ENCODE results near the gene GDPD4.
A peak's percentile ranks its signal among the peaks of the same experiment; 100 is the strongest.

The GDPD4 gene, protein sequence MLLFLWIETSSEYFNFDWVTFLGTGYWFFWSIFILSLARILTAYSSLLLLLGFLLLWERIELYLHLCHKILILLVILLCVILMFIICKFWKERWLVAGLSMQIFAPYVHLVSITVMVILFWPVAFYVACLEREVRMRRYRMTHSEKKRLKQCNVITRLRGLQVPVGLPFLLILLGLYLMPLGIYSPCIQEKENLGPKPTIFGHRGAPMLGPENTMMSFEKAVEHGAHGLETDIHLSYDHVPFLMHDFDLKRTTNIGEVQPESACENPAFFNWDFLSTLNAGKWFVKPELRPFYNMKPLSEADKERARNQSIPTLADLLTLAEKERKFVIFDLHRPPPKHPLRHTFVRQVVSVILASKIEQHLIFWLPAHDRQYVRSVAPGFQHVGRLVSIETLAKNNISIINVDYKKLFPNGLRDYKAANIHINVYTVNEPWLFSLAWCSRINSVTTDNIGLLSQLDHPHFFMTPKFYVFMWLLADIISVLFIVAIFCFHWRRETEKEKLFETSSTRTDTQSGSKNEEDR

GRCh38 chr11:77301510-77301909 is at the start of gene GDPD4:
GDPD4 (minus strand) TSS chr11:77301686; CDS start chr11:77285137, 16,549 bp downstream.
- no peak for DNase-seq (ENCODE audit: low read depth)

DNA sequence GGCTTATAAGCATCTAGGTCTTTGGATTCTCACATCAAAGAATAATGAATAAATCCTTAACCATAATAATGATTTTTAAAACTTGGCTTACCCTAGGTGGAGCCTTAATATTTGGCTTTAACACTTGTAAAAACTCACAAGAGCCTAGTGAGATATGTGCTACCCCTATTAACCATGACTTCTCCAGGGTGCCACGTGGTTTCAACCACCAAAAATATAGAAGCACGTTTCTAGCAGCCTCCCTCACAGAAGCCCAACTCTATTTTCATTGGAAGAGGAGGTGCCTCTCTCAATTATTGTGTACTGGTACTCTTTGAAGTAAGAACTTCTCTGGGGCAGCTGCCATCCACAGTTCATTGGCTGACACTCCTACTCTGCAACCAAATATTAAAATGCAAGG is 46.5 kb upstream of the GDPD4 start:
- DNase-seq (ENCODE audit: low read depth): no peak

DNA sequence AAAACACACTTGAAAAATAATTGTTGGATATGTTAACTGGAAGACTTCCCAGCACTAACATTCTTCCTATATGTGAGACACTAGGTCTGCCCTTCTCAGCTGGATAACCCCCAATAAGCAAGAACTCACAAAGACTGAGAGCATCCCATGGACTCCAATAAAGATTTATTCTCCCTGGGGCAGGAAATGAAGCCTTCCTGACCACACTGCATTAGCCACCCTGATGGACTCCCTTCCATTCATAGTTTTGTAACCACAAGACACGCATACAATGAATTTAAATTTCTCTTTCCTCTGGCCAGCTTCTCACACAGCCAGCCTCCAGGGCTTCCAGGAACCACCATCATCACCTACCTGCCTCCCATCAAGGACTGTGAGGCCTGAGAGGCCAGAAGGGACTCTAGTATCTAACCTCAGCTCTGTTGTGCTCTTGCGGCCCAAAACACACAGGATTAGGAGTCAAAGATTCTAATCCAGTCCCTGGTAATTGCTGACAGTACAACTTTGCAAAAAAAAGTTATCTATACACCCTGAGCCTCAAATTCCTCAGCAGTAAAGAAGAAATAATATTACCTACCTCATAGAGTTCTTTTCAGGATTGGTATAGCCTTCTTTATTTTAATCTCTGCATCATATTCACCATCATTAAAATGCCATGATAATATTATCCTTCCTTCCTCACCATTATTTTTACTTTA is 45.6 kb upstream of the GDPD4 start:
- DNase-seq (ENCODE audit: low read depth): peak; percentile 92

- peak; percentile 84 for DNase-seq (ENCODE audit: low read depth)
Observed at GRCh38 chr11:77345621-77346020, 44.1 kb upstream of the GDPD4 start.

GRCh38 chr11:77340501-77340900 is 39.0 kb upstream of the GDPD4 start:
- DNase-seq (ENCODE audit: low read depth): no peak

GRCh38 chr11:77332259-77332658 is 30.8 kb upstream of the GDPD4 start:
- no peak for DNase-seq (ENCODE audit: low read depth)

- no peak for DNase-seq (ENCODE audit: low read depth)
Observed at GRCh38 chr11:77325159-77325558, 23.7 kb upstream of the GDPD4 start.

GRCh38 chr11:77324508-77324907 is 23.0 kb upstream of the GDPD4 start:
- DNase-seq (ENCODE audit: low read depth): peak; percentile 40

GRCh38 chr11:77322926-77323590 is 21.6 kb upstream of the GDPD4 start:
- DNase-seq (ENCODE audit: low read depth): peak; percentile 50

- peak; percentile 56 for DNase-seq (ENCODE audit: low read depth)
Observed at GRCh38 chr11:77322506-77322905, 21.0 kb upstream of the GDPD4 start.

- no peak for DNase-seq (ENCODE audit: low read depth)
Observed at GRCh38 chr11:77320351-77320750, 18.9 kb upstream of the GDPD4 start.

DNA sequence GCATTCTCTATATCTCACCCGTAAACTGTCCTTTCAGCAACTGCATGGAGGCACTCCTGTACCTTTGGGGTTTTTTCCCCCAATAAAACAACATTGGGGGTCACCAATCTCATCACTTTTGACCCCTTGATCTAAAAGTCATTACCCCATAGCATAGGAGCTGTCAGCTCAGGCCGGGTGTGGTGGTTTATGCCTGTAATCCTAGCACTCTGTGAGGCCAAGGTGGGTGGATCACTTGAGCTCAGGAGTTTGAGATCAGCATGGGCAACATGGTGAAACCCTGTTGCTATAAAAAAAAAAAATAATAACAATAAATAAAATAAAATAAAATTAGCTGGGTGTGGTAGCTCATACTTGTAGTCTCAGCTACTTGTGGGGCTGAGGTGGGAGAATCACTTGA is 17.1 kb upstream of the GDPD4 start:
- DNase-seq (ENCODE audit: low read depth): no peak

- DNase-seq (ENCODE audit: low read depth): no peak
Observed at GRCh38 chr11:77316733-77317342, 15.4 kb upstream of the GDPD4 start.

DNA sequence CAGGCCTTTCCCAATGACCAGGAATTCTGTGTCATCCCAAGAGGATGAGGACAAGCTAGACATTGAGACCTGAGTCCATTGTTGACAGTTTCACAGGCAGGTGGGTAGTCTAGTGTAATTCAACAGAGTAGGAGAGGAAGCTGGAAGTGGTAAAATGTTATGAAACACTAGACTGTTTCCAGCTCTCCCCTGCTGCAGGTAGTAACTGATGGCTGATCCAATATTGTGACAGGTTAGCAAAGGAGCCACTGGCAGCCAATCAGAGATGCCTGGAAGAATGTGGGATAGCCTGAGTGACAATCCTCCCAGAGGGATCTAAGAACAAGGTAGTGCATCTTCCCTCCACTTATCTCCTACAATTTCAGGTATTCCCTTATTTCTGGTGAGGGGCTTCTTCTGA is 10.6 kb upstream of the GDPD4 start:
- DNase-seq (ENCODE audit: low read depth): no peak

DNA sequence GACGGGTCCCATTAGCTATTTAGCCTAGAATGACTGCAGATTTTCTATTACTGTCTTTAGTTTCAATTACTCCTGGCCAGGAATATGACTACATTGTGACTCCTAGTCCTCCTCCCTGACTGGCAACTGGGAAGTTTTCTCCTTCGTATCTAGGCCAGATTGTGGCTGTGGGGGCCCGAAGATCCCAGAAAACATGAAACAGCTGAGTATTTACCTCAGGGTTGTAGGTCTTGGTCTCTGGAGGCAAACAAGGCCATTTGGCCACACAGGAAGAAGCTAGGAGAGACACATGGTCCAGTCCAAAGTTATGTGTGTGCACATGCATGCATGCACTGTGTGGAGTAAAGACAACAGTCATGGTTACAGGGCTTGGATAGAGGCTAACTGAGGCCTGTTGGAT is 10.2 kb upstream of the GDPD4 start:
- DNase-seq (ENCODE audit: low read depth): no peak

GRCh38 chr11:77310721-77311120 is 9.2 kb upstream of the GDPD4 start:
- DNase-seq (ENCODE audit: low read depth): no peak

- DNase-seq (ENCODE audit: low read depth): no peak
Observed at GRCh38 chr11:77309401-77310085, 8.1 kb upstream of the GDPD4 start.

DNA sequence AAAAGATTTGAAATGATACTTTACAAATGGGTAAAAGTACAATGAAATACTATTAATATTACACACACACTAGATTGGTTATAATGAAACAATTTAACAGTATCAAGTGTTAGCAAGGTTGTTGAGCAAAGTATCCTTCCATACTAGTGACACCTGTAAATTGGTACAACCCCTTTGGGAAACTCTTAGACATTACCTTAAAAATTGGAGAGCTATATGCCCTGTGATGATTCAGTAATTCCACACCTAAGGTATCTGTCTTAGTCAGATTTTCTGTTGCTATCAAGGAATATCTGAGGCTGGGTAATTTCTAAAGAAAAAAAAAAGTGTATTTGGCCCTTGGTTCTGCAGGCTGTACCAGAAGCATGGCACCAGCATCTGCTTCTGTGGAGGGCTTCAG is 7.4 kb upstream of the GDPD4 start:
- no peak for DNase-seq (ENCODE audit: low read depth)

DNA sequence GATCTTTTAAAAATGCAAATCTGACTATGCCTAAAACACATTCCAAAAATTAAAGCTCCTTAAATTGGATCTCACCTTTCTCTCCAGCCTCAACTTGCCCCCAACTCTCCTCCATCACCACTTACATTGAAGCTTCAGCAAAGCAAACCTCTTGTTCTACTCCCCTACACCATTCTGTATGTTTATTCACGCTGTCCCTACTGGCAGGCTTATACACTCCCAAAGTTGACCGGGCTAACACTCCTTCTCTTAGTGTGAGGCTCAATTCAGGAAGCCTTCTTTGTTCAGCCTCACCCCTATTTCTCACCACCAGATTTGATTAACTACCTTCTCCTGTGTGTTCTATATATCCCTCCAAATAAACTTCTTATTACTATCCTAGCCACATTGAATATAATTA is 1.8 kb upstream of the GDPD4 start:
- no peak for DNase-seq (ENCODE audit: low read depth)

GRCh38 chr11:77302752-77303151 is 1.3 kb upstream of the GDPD4 start:
- DNase-seq (ENCODE audit: low read depth): no peak

DNA sequence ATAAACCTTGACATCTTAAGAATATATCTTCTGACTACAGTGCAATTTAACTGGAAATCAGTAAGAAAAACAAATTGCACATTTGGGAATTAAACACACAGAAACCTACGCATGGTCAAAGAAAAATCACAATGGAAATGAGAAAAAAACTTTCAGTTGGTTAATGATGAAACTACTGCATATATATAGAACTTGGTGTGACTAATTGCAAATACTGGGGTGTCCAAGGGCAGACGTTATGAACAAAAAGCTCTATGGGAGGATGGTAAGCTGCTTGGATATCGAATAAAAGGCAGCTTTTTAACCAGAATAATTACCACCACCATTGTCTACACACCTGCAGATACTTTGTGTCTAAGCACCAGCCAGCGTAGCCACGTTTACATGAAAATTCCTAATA is 791 bp downstream of the GDPD4 start:
- DNase-seq (ENCODE audit: low read depth): no peak

- DNase-seq (ENCODE audit: low read depth): peak; percentile 30
Observed at GRCh38 chr11:77300028-77300427, 1.5 kb downstream of the GDPD4 start.

All from ELR (cell line).